ENCODE data around the gene AFG1L. TPM values are rescaled to one million over a fixed set of nuclear protein-coding genes. Genes with fewer than 3 reads are reported as not detected.

AFG1L gene
- total RNA-seq, 1 donor from 2014 or later: 8.2 TPM

DNA sequence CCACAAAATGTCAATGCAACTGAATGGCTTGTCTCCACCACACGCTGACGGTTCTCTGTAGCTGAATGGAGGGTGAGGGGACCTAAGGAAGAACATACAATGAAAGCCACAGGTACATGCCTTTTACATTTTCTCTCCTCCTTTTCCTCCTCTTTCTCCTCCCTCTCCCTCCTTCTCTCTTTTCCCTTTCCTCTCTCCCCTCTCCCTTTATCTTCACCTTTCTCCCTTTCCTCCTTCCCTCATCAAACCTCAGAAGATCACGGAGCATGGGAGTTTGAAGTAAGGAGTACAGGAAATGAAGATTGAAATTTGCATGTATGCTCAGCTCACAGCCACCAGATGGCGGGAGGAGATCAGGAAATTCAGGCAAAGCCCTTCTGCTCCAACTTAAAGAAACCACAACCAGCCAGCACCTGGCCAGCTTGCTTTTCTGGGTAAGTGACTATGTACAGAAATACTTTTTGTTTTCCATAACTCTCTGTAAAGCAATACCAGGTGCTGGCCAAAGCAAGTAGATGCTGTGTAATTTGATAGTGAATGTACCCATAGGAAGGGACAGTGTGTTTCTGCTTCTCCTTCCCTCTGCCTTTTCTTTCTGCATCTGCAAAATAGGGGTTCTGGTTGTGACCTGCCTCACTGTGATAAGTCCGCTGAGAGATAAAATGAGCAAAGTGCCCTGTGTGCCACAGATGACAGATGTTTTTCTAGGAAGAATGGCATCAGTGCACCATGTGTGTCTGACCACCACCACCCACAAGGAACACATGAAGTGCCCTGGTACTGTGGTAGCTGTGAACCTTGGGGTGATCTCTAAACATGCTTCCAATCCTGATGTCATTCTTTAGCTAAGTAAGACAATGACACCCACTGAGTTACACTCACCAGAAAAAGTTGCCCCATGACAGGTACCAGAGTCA, 247.2 kb downstream of the AFG1L start:
- Mint-ChIP-seq H3K4me3 (no peak overlapping the region), H3K4me1 (peaks cover 14% of the 10 kb centered on the region), H3K9me3 (peaks cover 4% of the 10 kb centered on the region), H3K27me3 (ENCODE audit: low read depth) (no peaks in the 10 kb centered on the region), H3K27ac (ENCODE audit: unreplicated experiment) (no peak overlapping the region), H3K36me3 (ENCODE audit: low read depth) (no peaks in the 10 kb centered on the region)
- peak; percentile 59 for DNase-seq (ENCODE audit: low read depth, low spot score)
- TF ChIP-seq, protein P1, sequence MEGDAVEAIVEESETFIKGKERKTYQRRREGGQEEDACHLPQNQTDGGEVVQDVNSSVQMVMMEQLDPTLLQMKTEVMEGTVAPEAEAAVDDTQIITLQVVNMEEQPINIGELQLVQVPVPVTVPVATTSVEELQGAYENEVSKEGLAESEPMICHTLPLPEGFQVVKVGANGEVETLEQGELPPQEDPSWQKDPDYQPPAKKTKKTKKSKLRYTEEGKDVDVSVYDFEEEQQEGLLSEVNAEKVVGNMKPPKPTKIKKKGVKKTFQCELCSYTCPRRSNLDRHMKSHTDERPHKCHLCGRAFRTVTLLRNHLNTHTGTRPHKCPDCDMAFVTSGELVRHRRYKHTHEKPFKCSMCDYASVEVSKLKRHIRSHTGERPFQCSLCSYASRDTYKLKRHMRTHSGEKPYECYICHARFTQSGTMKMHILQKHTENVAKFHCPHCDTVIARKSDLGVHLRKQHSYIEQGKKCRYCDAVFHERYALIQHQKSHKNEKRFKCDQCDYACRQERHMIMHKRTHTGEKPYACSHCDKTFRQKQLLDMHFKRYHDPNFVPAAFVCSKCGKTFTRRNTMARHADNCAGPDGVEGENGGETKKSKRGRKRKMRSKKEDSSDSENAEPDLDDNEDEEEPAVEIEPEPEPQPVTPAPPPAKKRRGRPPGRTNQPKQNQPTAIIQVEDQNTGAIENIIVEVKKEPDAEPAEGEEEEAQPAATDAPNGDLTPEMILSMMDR (conservative IDR thresholded peaks at IDR 0.05): peak; percentile 97

DNA sequence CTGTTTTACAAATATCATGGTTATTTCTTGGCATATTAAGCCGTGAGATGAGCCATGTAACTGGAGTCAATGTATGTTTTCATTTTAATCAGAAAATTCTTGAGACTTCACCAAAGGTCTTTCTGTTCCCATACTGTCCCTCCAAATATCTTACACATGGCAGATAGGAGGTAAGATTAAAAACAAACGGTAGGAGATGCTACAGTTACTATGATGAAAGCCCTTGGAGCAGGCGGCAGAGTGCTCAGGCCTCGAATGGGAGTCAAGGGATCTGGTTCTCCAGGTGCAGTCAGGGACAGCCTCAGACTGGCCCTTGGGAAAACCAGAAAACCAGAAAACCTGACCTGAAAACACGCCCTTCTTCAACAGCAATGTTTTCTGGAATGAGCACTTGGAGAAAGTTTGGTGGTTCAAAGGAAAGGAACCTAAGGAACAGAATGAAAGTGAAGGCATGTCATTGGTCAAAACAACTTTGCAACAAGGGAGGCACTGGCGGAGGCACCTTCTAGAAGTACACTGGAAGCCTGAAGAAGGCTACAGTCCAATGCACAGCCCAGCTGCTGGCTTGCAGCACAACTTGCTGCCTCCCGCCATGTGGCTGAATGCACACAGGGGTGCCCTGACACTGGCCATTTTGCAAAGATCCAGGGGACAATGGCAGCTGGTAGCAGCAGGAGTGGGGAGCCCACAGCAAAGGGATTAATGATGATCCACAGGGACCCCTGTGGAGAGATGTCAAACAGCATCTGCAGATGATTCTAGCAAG, 248.5 kb downstream of the AFG1L start:
- Mint-ChIP-seq H3K36me3 (ENCODE audit: low read depth) (no peaks in the 10 kb centered on the region), H3K27me3 (ENCODE audit: low read depth) (no peaks in the 10 kb centered on the region)

DNA sequence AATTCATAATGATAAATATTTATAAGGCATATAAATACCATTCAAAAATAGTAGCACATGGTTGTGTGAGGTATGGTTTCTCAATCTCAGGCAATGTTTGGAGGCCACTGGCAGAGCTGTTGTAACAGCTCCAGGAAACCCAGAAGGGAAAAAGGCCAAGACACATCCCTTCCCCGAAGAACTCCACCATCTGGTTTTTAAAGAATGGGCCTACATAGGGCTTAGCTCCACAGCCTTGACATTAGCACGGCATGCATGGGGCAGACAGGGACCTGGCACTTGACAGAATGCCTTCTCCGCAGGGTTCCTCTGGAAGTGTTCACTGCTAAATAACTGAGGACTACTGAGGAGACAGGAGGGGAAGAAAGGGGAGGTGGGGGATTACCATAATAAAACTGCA, 249.8 kb downstream of the AFG1L start:
- no peaks in the 10 kb centered on the region for H3K27me3 Mint-ChIP-seq (ENCODE audit: low read depth)
- TF ChIP-seq, protein P1 (conservative IDR thresholded peaks at IDR 0.05): no peak
- no peak for DNase-seq (ENCODE audit: low read depth, low spot score)
- H3K4me3 Mint-ChIP-seq: no peak overlapping the region
- H3K4me1 Mint-ChIP-seq: peaks cover 4% of the 10 kb centered on the region
- peaks cover under 1% of the 10 kb centered on the region for H3K9me3 Mint-ChIP-seq
- no peaks in the 10 kb centered on the region for H3K36me3 Mint-ChIP-seq (ENCODE audit: low read depth)
- no peak overlapping the region for H3K27ac Mint-ChIP-seq (ENCODE audit: unreplicated experiment)

More for the DNA sequence above, 248.5 kb downstream of the AFG1L start:
- DNase-seq (ENCODE audit: low read depth, low spot score): no peak
- Mint-ChIP-seq H3K4me3 (no peak overlapping the region), H3K9me3 (peaks cover 4% of the 10 kb centered on the region), H3K27ac (ENCODE audit: unreplicated experiment) (no peak overlapping the region), H3K4me1 (peaks cover 4% of the 10 kb centered on the region)
- TF ChIP-seq, protein P1 (conservative IDR thresholded peaks at IDR 0.05): no peak

DNA sequence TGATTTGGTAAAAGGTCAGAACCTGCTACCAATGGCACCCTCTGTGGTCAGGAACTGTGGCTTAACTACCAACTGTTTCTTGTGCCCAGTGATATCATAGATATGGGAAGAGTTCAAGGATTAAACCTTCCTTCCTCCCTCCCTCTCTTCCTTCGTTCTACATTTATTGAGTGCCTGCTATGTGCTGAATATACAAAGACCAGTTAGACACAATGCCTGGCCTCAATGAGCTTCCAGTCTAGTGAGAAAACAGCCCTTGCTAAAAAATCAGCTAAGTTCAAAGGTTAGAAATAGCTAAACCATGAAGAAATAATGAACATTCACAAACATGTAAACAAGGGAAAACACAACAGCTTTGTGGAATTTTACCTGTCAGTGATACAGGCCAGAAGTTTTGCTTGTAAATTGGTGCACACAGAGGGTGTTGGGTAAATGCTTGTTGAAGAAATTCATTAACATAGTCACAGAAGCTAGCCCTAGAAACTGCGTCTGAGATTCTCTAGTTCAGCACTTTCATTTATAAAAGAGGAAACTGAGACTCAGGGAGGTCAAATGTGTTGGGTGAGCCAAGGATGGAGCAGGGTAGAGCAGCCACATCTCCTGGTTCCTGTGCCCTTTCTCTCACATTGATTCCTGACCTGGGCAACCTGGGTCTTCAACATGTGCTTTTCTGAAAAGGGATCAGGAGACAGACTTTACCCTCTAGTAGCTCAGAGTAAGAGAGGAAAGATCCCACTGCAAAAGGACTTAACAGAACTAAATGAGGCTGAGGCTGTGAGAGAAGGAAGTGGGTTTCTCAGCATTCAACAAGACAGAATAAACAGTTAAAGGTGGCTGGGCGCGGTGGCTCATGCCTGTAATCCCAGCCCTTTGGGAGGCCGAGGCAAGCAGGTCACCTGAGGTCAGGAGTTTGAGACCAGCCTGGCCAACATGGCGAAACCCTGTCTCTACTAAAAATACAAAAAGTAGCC, 251.5 kb downstream of the AFG1L start:
- Mint-ChIP-seq H3K27ac (ENCODE audit: unreplicated experiment) (no peak overlapping the region), H3K4me1 (peaks cover 4% of the 10 kb centered on the region), H3K4me3 (no peak overlapping the region), H3K9me3 (no peaks in the 10 kb centered on the region), H3K27me3 (ENCODE audit: low read depth) (no peaks in the 10 kb centered on the region), H3K36me3 (ENCODE audit: low read depth) (no peaks in the 10 kb centered on the region)
- TF ChIP-seq, protein P1 (conservative IDR thresholded peaks at IDR 0.05): no peak
- no peak for DNase-seq (ENCODE audit: low read depth, low spot score)

DNA sequence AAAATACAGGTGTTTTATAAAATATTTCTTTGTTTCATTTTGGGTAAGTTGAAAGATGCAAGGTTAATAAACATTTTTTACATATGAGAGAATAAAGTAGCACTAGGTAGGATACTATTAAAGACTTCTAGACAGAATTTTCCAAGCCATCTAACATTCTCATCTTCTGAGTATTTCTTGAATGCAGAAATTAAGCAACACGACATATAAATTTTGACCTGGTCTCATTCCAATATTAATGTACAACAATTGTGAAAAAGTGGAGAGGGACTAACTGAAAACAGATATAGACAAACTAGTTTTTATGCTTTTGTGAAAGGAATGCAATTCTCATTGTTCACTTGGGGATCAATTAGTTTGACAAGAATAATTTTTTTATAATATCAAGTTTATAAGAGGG, 254.4 kb downstream of the AFG1L start:
- H3K27ac Mint-ChIP-seq (ENCODE audit: unreplicated experiment): no peak overlapping the region
- H3K4me3 Mint-ChIP-seq: no peak overlapping the region
- no peaks in the 10 kb centered on the region for H3K27me3 Mint-ChIP-seq (ENCODE audit: low read depth)
- no peaks in the 10 kb centered on the region for H3K36me3 Mint-ChIP-seq (ENCODE audit: low read depth)
- no peaks in the 10 kb centered on the region for H3K4me1 Mint-ChIP-seq
- DNase-seq (ENCODE audit: low read depth, low spot score): no peak
- H3K9me3 Mint-ChIP-seq: no peaks in the 10 kb centered on the region
- TF ChIP-seq, protein P1 (conservative IDR thresholded peaks at IDR 0.05): no peak
